IMR-90 (cell line): ENCODE data around the gene LTA. TPM values are rescaled to one million over a fixed set of nuclear protein-coding genes. Genes with fewer than 3 reads are reported as not detected.

ENCODE experiments used
- ATAC-seq: fragments of 200-7000 bp; cut with Tn5 transposase; 2 replicates; pipeline ENCODE4 v1.9.1; 2020; ENCODE audit warnings: low read depth, mild to moderate bottlenecking, moderate library complexity
- BruUV-seq: library from RNA; stranded (reverse); fragments of 400-500 nt; replicated peaks from 2 replicates; lab custom pipeline; 2021; lab: Mats Ljungman, UMichigan
- CTCF ChIA-PET: fragments of 300-600 bp; formaldehyde crosslinking; extraction: SDS; loops from one replicate; lab custom pipeline; 2021; ENCODE audit warnings: antibody characterized with exemption; lab: Yijun Ruan, JAX
- POLR2A ChIA-PET: fragments of 300-600 bp; sonication (Branson Sonifier 250); formaldehyde crosslinking; loops from one replicate; lab custom pipeline; 2022; ENCODE audit warnings: antibody characterized with exemption; ENCODE audit not compliant: unreplicated experiment; lab: Charles Lee
- DNase-seq: peaks from one replicate; pipeline ENCODE4 v3.0.0; 2013
- H2AFZ ChIP-seq: replicated peaks from 2 replicates; pipeline ENCODE3; 2013; ENCODE audit warnings: low read length, mild to moderate bottlenecking; ENCODE audit not compliant: poor library complexity
- H2AK5ac ChIP-seq: 2 replicates; pipeline ENCODE4 v1.6.1; 2013; ENCODE audit warnings: low read depth, low read length, inconsistent platforms
- H2AK9ac ChIP-seq: replicated peaks from 2 replicates; pipeline ENCODE3; 2013; ENCODE audit warnings: mild to moderate bottlenecking, low read depth, low read length, moderate library complexity; ENCODE audit not compliant: poor library complexity
- H2BK120ac ChIP-seq: 2 replicates; pipeline ENCODE4 v1.6.1; 2013; ENCODE audit warnings: low read depth, low read length, inconsistent platforms
- H2BK15ac ChIP-seq: 3 replicates; pipeline ENCODE4 v1.6.1; 2013; ENCODE audit warnings: low read depth, low read length, inconsistent platforms
- H2BK20ac ChIP-seq: 2 replicates; pipeline ENCODE4 v1.6.1; 2013; ENCODE audit warnings: low read depth, mild to moderate bottlenecking, inconsistent platforms, low read length, moderate library complexity
- H2BK5ac ChIP-seq: 2 replicates; pipeline ENCODE4 v1.6.1; 2013; ENCODE audit warnings: mild to moderate bottlenecking, low read depth, low read length, inconsistent platforms; ENCODE audit not compliant: poor library complexity, severe bottlenecking
- H3K14ac ChIP-seq: replicated peaks from 2 replicates; pipeline ENCODE4 v1.6.1; 2013; ENCODE audit warnings: low read depth, low read length, inconsistent platforms
- H3K18ac ChIP-seq: 2 replicates; pipeline ENCODE4 v1.6.1; 2013; ENCODE audit warnings: low read depth, low read length, control low read depth
- H3K23ac ChIP-seq: 2 replicates; pipeline ENCODE4 v1.6.1; 2013; ENCODE audit warnings: low read depth, low read length, inconsistent platforms
- H3K27ac ChIP-seq: 2 replicates; pipeline ENCODE4 v1.5.1; 2013; ENCODE audit warnings: mild to moderate bottlenecking, control low read depth, low read length; ENCODE audit not compliant: insufficient read depth
- H3K27me3 ChIP-seq: 2 replicates; pipeline ENCODE4 v1.6.1; 2013; ENCODE audit warnings: low read length; ENCODE audit not compliant: control insufficient read depth, insufficient read depth
- H3K36me3 ChIP-seq: 2 replicates; pipeline ENCODE4 v1.6.1; 2013; ENCODE audit warnings: low read length, mixed read lengths; ENCODE audit not compliant: control insufficient read depth, insufficient read depth
- H3K4ac ChIP-seq: 2 replicates; pipeline ENCODE4 v1.6.1; 2013; ENCODE audit warnings: low read depth, low read length, inconsistent platforms
- H3K4me1 ChIP-seq: 2 replicates; pipeline ENCODE4 v1.6.1; 2013; ENCODE audit warnings: low read length, mixed read lengths; ENCODE audit not compliant: control insufficient read depth, insufficient read depth
- H3K4me2 ChIP-seq: 2 replicates; pipeline ENCODE4 v1.6.1; 2013; ENCODE audit warnings: low read depth, mild to moderate bottlenecking, control low read depth, low read length, moderate library complexity
- H3K4me3 ChIP-seq: 2 replicates; pipeline ENCODE4 v1.5.1; 2013; ENCODE audit warnings: low read depth, mild to moderate bottlenecking, control low read depth, low read length, moderate library complexity; ENCODE audit not compliant: insufficient read depth
- H3K56ac ChIP-seq: 2 replicates; pipeline ENCODE4 v1.6.1; 2013; ENCODE audit warnings: low read length, inconsistent platforms; ENCODE audit not compliant: insufficient read depth; ENCODE audit errors: extremely low read depth
- H3K79me1 ChIP-seq, 2 experiments: 2 replicates each; pipeline ENCODE4 v1.6.1; 2013; ENCODE audit warnings: low read length in 2 of 2, inconsistent platforms in 1 of 2, low read depth in 1 of 2
- H3K9ac ChIP-seq: 2 replicates; pipeline ENCODE4 v1.6.1; 2013; ENCODE audit warnings: low read depth, low read length, control low read depth
- H3K9me1 ChIP-seq: 2 replicates; pipeline ENCODE4 v1.6.1; 2013; ENCODE audit warnings: low read length, inconsistent platforms; ENCODE audit not compliant: insufficient read depth
- H3K9me3 ChIP-seq: 2 replicates; pipeline ENCODE4 v1.6.1; 2013; ENCODE audit warnings: low read length; ENCODE audit not compliant: control insufficient read depth, insufficient read depth
- H4K20me1 ChIP-seq: 2 replicates; pipeline ENCODE4 v1.6.1; 2013; ENCODE audit warnings: low read length, inconsistent platforms; ENCODE audit not compliant: insufficient read depth
- H4K5ac ChIP-seq: 2 replicates; pipeline ENCODE4 v1.6.1; 2013; ENCODE audit warnings: mild to moderate bottlenecking, low read depth, low read length, control low read depth
- H4K8ac ChIP-seq, 2 experiments: 2 replicates each; pipeline ENCODE4 v1.6.1; 2013; ENCODE audit warnings: low read depth in 2 of 2, low read length in 2 of 2, control low read depth in 1 of 2, inconsistent platforms in 1 of 2
- H4K91ac ChIP-seq: 2 replicates; pipeline ENCODE4 v1.6.1; 2013; ENCODE audit warnings: low read depth, low read length, inconsistent platforms; ENCODE audit not compliant: insufficient read depth
- WGBS, 2 experiments: methylation state at CpG; one replicate each; pipeline versions ENCODE4 v1.1.5 to v1.1.7; 2013; ENCODE audit warnings: missing lambda C conversion rate in 2 of 2; ENCODE audit not compliant: insufficient read length in 1 of 2; ENCODE audit errors: extremely low coverage in 2 of 2; 5-methylcytosine and 5-hydroxymethylcytosine counted together
- dilution Hi-C: fragments of 300-500 bp; cut with HindIII; formaldehyde crosslinking; loops from one replicate; pipeline ENCODE4 v1.14.3; 2018; ENCODE audit warnings: low sequenced_read_pairs; ENCODE audit not compliant: unreplicated experiment
- in situ Hi-C: fragments of 300-500 bp; cut with MboI; formaldehyde crosslinking; loops from 3 replicates; pipeline ENCODE4 v1.14.3; 2019; ENCODE audit warnings: low sequenced_read_pairs, inconsistent platforms, mixed read lengths
- intact Hi-C: fragments of 100-400 bp; cut with micrococcal nuclease; formaldehyde crosslinking; loops from 2 replicates; pipeline ENCODE4 v1.10.0; 2022
- polyA plus RNA-seq, 3 experiments: library from polyadenylated mRNA; depleted of rRNA; stranded (reverse); fragments of >200 nt; gene quantifications; 2 replicates each; pipeline ENCODE4 v1.2.3, GENCODE V29; 2012; ENCODE audit warnings: low replicate concordance in 1 of 3
- total RNA-seq: library from RNA; depleted of rRNA; stranded (reverse); fragments of >200 nt; gene quantifications from 2 replicates; pipeline ENCODE4 v1.2.3, GENCODE V29; 2012
- TF ChIP-seq, protein P1 (sequence below): fragments of 150-350 bp; IDR thresholded peaks from 2 replicates; pipeline ENCODE4 v1.6.1; 2017; ENCODE audit warnings: mild to moderate bottlenecking, antibody characterized with exemption, low read length, low read depth

The LTA gene
- total and polyA plus RNA-seq, 2 of the 4 experiments (the other 2 are of a cell fraction) = not detected

DNA sequence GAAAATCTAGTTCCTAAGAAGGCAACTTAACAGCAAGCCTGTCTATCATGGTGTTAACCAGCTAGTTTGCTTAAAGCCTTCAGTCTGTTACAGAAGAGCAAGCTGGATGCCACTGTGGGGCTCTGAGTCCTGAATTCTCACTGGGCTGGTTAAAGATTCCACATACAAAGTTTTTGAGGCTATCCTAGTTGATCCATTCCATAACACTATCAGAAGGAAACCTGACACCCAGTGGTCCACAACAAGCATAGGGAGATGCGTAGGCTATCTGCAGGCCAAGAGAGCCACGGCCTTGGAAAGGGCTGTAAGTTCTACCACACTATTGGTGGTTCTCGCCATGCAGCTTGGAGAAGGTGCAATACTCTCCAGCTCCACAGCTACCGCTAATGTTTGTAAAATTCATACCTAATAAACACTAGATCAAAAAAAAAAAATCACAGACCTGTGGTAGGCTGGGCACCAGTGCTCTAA is 43.7 kb upstream of the LTA start:
- Histone ChIP-seq H4K91ac (no peak overlapping the region), H2AK9ac (no peak overlapping the region), H3K9me3 (no peaks in the 10 kb centered on the region), H3K4me1 (peaks cover 10% of the 10 kb centered on the region), H3K4me3 (no peak overlapping the region), H3K36me3 (peaks cover 41% of the 10 kb centered on the region), H4K20me1 (peaks cover 47% of the 10 kb centered on the region), H3K4me2 (no peak overlapping the region), H3K79me1 (peaks cover 15 to 49% of the 10 kb centered on the region in 2 experiments; a peak in 3 of 4 replicates), H4K8ac (no peak overlapping the region), H3K56ac (no peak overlapping the region), H3K9ac (no peak overlapping the region), H3K9me1 (peaks cover 20% of the 10 kb centered on the region), H4K5ac (no peak overlapping the region), H3K23ac (no peak overlapping the region), H2BK15ac (no peak overlapping the region), H3K27me3 (no peaks in the 10 kb centered on the region), H2BK120ac (no peak overlapping the region), H3K14ac (no peak overlapping the region), H3K18ac (no peak overlapping the region), H2BK5ac (no peak overlapping the region), H2BK20ac (no peak overlapping the region), H2AK5ac (no peak overlapping the region), H3K27ac (no peak overlapping the region), H2AFZ (no peak overlapping the region), H3K4ac (no peak overlapping the region)
- intact Hi-C loops (loop anchor here (5.0 kb wide), 1 partner anchor 36 kb away; no protein-coding TSS in a partner anchor), in situ Hi-C loops (no loop called here), dilution Hi-C loops (no loop called here)
- DNase-seq (no peak), ATAC-seq (peak; percentile 15)
- 60% methylated on average over 1 of the region's 4 CpGs; no CpG with 5 or more reads in 1 of the 2 experiments for WGBS, 2 experiments
- TF ChIP-seq, protein P1, sequence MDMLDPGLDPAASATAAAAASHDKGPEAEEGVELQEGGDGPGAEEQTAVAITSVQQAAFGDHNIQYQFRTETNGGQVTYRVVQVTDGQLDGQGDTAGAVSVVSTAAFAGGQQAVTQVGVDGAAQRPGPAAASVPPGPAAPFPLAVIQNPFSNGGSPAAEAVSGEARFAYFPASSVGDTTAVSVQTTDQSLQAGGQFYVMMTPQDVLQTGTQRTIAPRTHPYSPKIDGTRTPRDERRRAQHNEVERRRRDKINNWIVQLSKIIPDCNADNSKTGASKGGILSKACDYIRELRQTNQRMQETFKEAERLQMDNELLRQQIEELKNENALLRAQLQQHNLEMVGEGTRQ = no peak
- POLR2A ChIA-PET = no interaction called here
- CTCF ChIA-PET = interaction anchor here (0.9 to 1.3 kb wide), 2 partner anchors 18 to 33 kb away, joined by 4 to 5 read pairs; partner anchors contain the start of gene ATP6V1G2
- no TSS peak for BruUV-seq
